Ovary (tissue), 9 donors: ENCODE results near the gene CAPZB. TPM values are rescaled to one million over a fixed set of nuclear protein-coding genes. Genes with fewer than 3 reads are reported as not detected.

Source experiments
- DNase-seq, 5 donors: peaks; one replicate each; pipeline ENCODE4 v3.0.0-alpha.2; 2019 to 2020
- H3K27ac ChIP-seq, 2 donors: fragments of 200-600 bp; one replicate each; pipeline versions ENCODE4 v1.5.1 to v1.8.0; 2019 to 2022
- H3K27me3 ChIP-seq: fragments of 200-600 bp; one replicate; pipeline ENCODE4 v1.8.0; 2022
- H3K36me3 ChIP-seq: fragments of 200-600 bp; sonication (generic); one replicate; pipeline ENCODE4 v1.5.1; 2019
- H3K4me1 ChIP-seq: one replicate; pipeline ENCODE4 v1.8.1; 2013; ENCODE audit warnings: mild to moderate bottlenecking, moderate library complexity; ENCODE audit not compliant: insufficient read depth
- H3K4me3 ChIP-seq: fragments of 200-600 bp; sonication (generic); one replicate; pipeline ENCODE4 v1.5.1; 2017
- H3K9me3 ChIP-seq, 2 donors: fragments of 200-600 bp in 1 of 2; sonication (generic) in 1 of 2; one replicate each; pipeline versions ENCODE4 v1.5.1 to v1.8.1; 2013 to 2019; ENCODE audit warnings: mild to moderate bottlenecking in 1 of 2, moderate library complexity in 1 of 2
- EP300 ChIP-seq: sonication (generic); formaldehyde crosslinking; IDR thresholded peaks from one replicate; pipeline ENCODE4 v1.6.1; 2017; ENCODE audit warnings: antibody characterized with exemption
- POLR2A ChIP-seq: fragments of 450-650 bp; IDR thresholded peaks from one replicate; pipeline ENCODE4 v1.6.1; 2017; ENCODE audit warnings: antibody characterized with exemption, mild to moderate bottlenecking, moderate library complexity
- WGBS, 3 donors: extraction: QIAGEN DNeasy Blood & Tissue Kit in 1 of 3; methylation state at CpG; one replicate each; pipeline versions ENCODE4 v1.1.5 to v1.1.7; 2013 to 2017; 5-methylcytosine and 5-hydroxymethylcytosine counted together
- intact Hi-C, 4 donors: fragments of 100-400 bp; cut with DNase I; formaldehyde crosslinking; loops; one replicate each; pipeline versions ENCODE4 v1.11.0 to v1.15.1; 2022 to 2023
- polyA plus RNA-seq, 2 donors: library from polyadenylated mRNA; stranded (reverse); fragments of 200-250 nt in 1 of 2; fragments of 350-450 nt in 1 of 2; fragmentation: Illumina TruSeq in 1 of 2; extraction: RNeasy Lipid Tissue Mini Kit (QIAGEN cat#74804) in 1 of 2; gene quantifications; one replicate each; pipeline ENCODE4 v1.2.3, GENCODE V29; 2013 to 2014
- total RNA-seq, 7 donors: library from RNA; depleted of rRNA in 2 of 7; stranded (reverse); fragments of >200 nt in 2 of 7; fragmentation: NEBNext Ultra II Directional in 3 of 7; extraction: Animal tissue kit (Norgen Biotek cat#: 25700) in 3 of 7; gene quantifications; one replicate each; pipeline versions ENCODE4 v1.1.0 to v1.2.4, GENCODE V29; 2016 to 2023
- TF ChIP-seq, protein P1 (sequence below), 3 donors: fragments of 450-650 bp in 2 of 3; fragments of 200-600 bp in 1 of 3; IDR thresholded peaks; one replicate each; pipeline versions ENCODE4 v1.5.1 to v1.8.0; 2016 to 2022; ENCODE audit warnings: antibody characterized with exemption in 3 of 3, mild to moderate bottlenecking in 1 of 3
- donor health status: DM: no; HTN: no; CAD: no; lungs with moderate emphysema.
- donor health status: DM: no; HTN: no; CAD: no.
- donor health status: Bipolar disorder and iron deficiency.
- donor health status: DM: yes; HTN: yes; CAD: no.
- donor health status: DM: no; HTN: no; CAD: no.
- donor health status: DM: yes; HTN: yes; CAD: no.

Gene CAPZB
- total and polyA plus RNA-seq, 9 donors: 85.0 to 391 (median 258) TPM

DNA sequence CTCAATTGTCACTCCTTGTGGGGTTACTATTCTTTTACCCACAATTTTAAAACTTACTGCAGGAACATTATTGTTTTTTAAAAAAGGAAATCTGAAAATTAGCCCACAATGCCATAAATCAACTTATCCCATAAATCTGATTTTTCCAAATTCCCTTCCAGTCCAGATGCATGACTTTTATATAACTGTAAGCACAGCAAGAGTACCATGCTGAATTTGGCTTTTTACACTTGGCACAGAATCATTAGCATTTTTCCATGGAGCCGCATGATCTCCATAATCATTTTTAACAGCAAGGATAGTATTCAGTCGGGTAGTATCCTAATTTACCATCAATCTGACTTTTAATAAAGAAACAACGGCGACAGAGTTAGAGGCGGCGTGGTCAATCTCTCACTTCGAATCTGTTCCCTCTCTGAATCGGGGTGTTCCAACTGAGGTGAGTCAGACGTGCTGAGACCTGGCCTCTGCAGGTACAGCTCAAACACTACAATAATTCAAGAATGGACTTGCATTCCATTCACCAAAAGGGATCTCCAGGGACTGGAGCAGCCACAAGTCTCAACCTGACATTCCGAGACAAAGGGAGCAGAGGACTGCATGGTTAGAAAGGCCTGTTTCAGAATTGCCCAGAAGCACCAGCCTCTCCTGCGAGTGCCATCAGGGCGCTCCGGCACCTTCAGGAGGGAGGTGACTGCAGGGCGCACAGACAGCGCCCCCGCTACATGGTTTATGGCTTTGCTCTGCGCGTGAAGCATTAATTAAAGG is 124.3 kb downstream of the CAPZB start:
- Histone ChIP-seq H3K9me3 (no peaks in the 10 kb centered on the region), H3K27me3 (no peaks in the 10 kb centered on the region), H3K36me3 (no peaks in the 10 kb centered on the region), H3K27ac (no peak overlapping the region), H3K4me3 (no peak overlapping the region), H3K4me1 (peaks cover 21% of the 10 kb centered on the region)
- intact Hi-C loops: no loop called here
- TF ChIP-seq POLR2A: no peak
- no peak for TF ChIP-seq EP300
- TF ChIP-seq, protein P1, sequence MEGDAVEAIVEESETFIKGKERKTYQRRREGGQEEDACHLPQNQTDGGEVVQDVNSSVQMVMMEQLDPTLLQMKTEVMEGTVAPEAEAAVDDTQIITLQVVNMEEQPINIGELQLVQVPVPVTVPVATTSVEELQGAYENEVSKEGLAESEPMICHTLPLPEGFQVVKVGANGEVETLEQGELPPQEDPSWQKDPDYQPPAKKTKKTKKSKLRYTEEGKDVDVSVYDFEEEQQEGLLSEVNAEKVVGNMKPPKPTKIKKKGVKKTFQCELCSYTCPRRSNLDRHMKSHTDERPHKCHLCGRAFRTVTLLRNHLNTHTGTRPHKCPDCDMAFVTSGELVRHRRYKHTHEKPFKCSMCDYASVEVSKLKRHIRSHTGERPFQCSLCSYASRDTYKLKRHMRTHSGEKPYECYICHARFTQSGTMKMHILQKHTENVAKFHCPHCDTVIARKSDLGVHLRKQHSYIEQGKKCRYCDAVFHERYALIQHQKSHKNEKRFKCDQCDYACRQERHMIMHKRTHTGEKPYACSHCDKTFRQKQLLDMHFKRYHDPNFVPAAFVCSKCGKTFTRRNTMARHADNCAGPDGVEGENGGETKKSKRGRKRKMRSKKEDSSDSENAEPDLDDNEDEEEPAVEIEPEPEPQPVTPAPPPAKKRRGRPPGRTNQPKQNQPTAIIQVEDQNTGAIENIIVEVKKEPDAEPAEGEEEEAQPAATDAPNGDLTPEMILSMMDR (IDR thresholded peaks at IDR 0.05): no peak
- 75 to 81% (median 81%) methylated on average over 18 of the region's 18 CpGs for WGBS, 3 donors
- DNase-seq: no peak

DNA sequence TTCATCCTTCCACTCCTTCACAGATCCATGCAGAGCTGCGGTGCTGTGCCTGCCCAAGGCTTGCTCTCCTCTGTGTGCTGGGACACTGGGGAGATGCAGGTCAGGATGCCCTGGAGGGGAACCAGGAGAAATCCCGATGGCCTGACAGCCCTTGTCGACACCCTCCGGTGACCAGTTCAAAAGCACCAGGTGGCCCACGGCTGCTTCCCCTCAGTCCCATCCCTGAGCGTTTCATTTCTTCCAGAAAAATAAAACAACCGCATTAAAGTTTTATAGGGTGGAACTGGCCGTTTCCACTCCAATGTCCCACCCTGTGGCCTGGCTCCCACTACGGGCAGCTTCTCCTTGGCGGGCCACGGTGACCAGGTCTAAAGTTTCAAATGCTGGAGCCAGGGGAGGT is 124.9 kb downstream of the CAPZB start:
- 8 to 27% (median 18%) methylated on average over 11 of the region's 11 CpGs for WGBS, 3 donors
- no peak overlapping the region for H3K27ac ChIP-seq
- no peak for DNase-seq

DNA sequence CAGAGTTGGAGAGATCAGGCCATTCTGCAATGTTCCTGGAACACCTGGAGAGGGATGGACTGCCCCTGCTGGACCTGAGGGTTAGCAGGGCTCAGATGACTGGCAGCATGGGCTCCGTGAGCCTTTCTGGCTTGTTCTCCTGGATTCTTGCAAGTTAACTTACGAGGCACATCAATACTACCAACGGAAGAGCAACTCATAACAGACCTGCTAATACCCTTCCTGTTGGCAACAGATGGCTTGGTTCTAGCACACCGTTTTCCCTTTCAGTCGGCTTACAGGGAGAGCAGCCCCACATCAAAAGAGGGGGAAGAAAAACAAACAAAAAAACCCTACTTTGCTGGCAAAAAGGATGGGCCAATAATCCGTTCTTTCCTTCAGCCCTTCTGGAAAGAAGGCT is 125.3 kb downstream of the CAPZB start:
- intact Hi-C loops: no loop called here
- no peak overlapping the region for H3K4me3 ChIP-seq
- DNase-seq: no peak
- H3K36me3 ChIP-seq: no peaks in the 10 kb centered on the region
- WGBS, 3 donors: 27 to 36% (median 32%) methylated on average over 6 of the region's 6 CpGs
- TF ChIP-seq POLR2A (no peak), EP300 (no peak)
- TF ChIP-seq, protein P1 (IDR thresholded peaks at IDR 0.05): no peak
- peaks cover 19% of the 10 kb centered on the region for H3K4me1 ChIP-seq
- no peaks in the 10 kb centered on the region for H3K27me3 ChIP-seq
- H3K27ac ChIP-seq: no peak overlapping the region
- H3K9me3 ChIP-seq: no peaks in the 10 kb centered on the region

More for the DNA sequence above, 124.9 kb downstream of the CAPZB start:
- Histone ChIP-seq H3K36me3 (no peaks in the 10 kb centered on the region), H3K27me3 (no peaks in the 10 kb centered on the region), H3K4me1 (peaks cover 19% of the 10 kb centered on the region), H3K9me3 (no peaks in the 10 kb centered on the region), H3K4me3 (no peak overlapping the region)
- TF ChIP-seq POLR2A (no peak), EP300 (no peak)
- TF ChIP-seq, protein P1 (IDR thresholded peaks at IDR 0.05): no peak
- intact Hi-C loops: no loop called here

DNA sequence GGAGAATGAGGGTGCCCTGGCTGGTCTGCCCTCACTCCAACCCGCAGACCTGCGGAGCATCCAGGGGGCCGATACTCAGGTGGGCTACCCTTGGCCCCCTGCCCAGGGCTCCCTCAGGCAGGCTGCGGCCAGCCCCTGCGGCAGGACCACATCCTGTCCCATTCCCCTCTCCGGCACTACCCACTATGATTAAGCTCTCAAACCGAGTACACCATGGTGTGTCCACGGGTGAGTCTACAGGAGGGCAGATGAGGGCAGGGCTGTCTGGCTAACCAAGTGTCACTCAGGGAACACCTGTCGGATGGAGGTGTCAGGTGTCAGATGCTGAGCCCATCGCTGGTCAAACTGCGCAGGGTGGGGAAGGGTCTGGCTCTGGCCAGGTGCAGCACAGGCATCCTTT is 126.0 kb downstream of the CAPZB start:
- H3K27me3 ChIP-seq: no peaks in the 10 kb centered on the region
- peaks cover 22% of the 10 kb centered on the region for H3K4me1 ChIP-seq
- H3K36me3 ChIP-seq: no peaks in the 10 kb centered on the region
- no peak overlapping the region for H3K4me3 ChIP-seq
- intact Hi-C loops: no loop called here
- TF ChIP-seq, protein P1 (IDR thresholded peaks at IDR 0.05): no peak
- no peak for TF ChIP-seq POLR2A
- 82 to 88% (median 87%) methylated on average over 11 of the region's 11 CpGs for WGBS, 3 donors
- no peak for DNase-seq
- no peaks in the 10 kb centered on the region for H3K9me3 ChIP-seq
- H3K27ac ChIP-seq: no peak overlapping the region
